NCI-H446 treated with DMSO at 0.1 percent for 48 hours (cell line): ENCODE results near the gene CCDC177.
"Not testable (repeated sequence)": the region's sequence is repeated elsewhere in the genome, so short reads cannot be mapped to it uniquely, and the experiment has no call there.

Source experiments
- DNase-seq: peaks from one replicate; lab custom pipeline; 2025; lab: John Stamatoyannopoulos, UW

CCDC177 gene

GRCh38 chr14:69599431-69599830, 24.8 kb upstream of the CCDC177 start:
- not testable (repeated sequence) for DNase-seq

- DNase-seq = no peak
These were observed 20.7 kb upstream of the CCDC177 start for GRCh38 chr14:69595336-69595735.

GRCh38 chr14:69594846-69595245, 20.2 kb upstream of the CCDC177 start:
- no peak for DNase-seq

- DNase-seq = peak; percentile 74
These were observed 18.5 kb upstream of the CCDC177 start for GRCh38 chr14:69593018-69593677.

- no peak for DNase-seq
These were observed 16.6 kb upstream of the CCDC177 start for GRCh38 chr14:69591317-69591716.

- DNase-seq = no peak
These were observed 12.7 kb upstream of the CCDC177 start for GRCh38 chr14:69587389-69587788.

GRCh38 chr14:69586404-69586803, 11.7 kb upstream of the CCDC177 start:
- no peak for DNase-seq

- no peak for DNase-seq
These were observed 9.7 kb upstream of the CCDC177 start for GRCh38 chr14:69584389-69584788.

GRCh38 chr14:69582829-69583228, 8.2 kb upstream of the CCDC177 start:
- DNase-seq = no peak

- DNase-seq = no peak
These were observed 7.5 kb upstream of the CCDC177 start for GRCh38 chr14:69582212-69582611.

GRCh38 chr14:69581316-69581935, 6.8 kb upstream of the CCDC177 start:
- DNase-seq = no peak

- no peak for DNase-seq
These were observed 5.4 kb upstream of the CCDC177 start for GRCh38 chr14:69580009-69580577.

GRCh38 chr14:69579476-69579875, 4.8 kb upstream of the CCDC177 start:
- no peak for DNase-seq

- DNase-seq = no peak
These were observed 254 bp upstream of the CCDC177 start for GRCh38 chr14:69574954-69575295.

- DNase-seq = no peak
These were observed 824 bp downstream of the CCDC177 start for GRCh38 chr14:69573831-69574262.

- no peak for DNase-seq
These were observed 1.4 kb downstream of the CCDC177 start for GRCh38 chr14:69573205-69573830.

- DNase-seq = no peak
These were observed 1.9 kb downstream of the CCDC177 start for GRCh38 chr14:69572841-69573135.

- no peak for DNase-seq
These were observed 2.4 kb downstream of the CCDC177 start for GRCh38 chr14:69572030-69572840.

- no peak for DNase-seq
These were observed 3.1 kb downstream of the CCDC177 start for GRCh38 chr14:69571449-69572029.

GRCh38 chr14:69570836-69571330, 3.8 kb downstream of the CCDC177 start:
- DNase-seq = no peak

GRCh38 chr14:69569859-69570258, 4.8 kb downstream of the CCDC177 start:
- DNase-seq = no peak

GRCh38 chr14:69567563-69567962, 7.1 kb downstream of the CCDC177 start:
- no peak for DNase-seq
